ENCODE data around the gene CHD6.

- TF ChIP-seq CTCF (IDR thresholded peaks at IDR 0.05) (no peak), POLR2A (IDR thresholded peaks at IDR 0.05) (no peak), POLR2AphosphoS5 (IDR thresholded peaks at IDR 0.05) (no peak)
Observed at GRCh38 chr20:41501376-41501775, 116.8 kb downstream of the CHD6 start.
